WTC11 (cell line): ENCODE data around the gene XAB2.

Experiments
- ATF6 ChIP-seq: sonication (generic); formaldehyde crosslinking; IDR thresholded peaks from 2 replicates; pipeline ENCODE4 v1.8.1; 2023; ENCODE audit warnings: mild to moderate bottlenecking, missing genetic modification reagents
- CTCF ChIP-seq: fragments of 200-600 bp; IDR thresholded peaks from 2 replicates; pipeline ENCODE4 v1.8.0; 2022; ENCODE audit warnings: antibody characterized with exemption
- EMX1 ChIP-seq: fragments of 250-450 bp; sonication (Bioruptor Pico); IDR thresholded peaks from 2 replicates; pipeline ENCODE4 v1.8.0; 2021; ENCODE audit warnings: mild to moderate bottlenecking
- FOXJ3 ChIP-seq: sonication (generic); formaldehyde crosslinking; IDR thresholded peaks from 2 replicates; pipeline ENCODE4 v1.9.0; 2021; ENCODE audit warnings: missing genetic modification reagents, mild to moderate bottlenecking, borderline replicate concordance
- MAX ChIP-seq: sonication (generic); formaldehyde crosslinking; IDR thresholded peaks from 2 replicates; pipeline ENCODE4 v1.8.0; 2022; ENCODE audit warnings: mild to moderate bottlenecking, missing genetic modification reagents
- PRRX2 ChIP-seq: fragments of 250-450 bp; sonication (Bioruptor Pico); IDR thresholded peaks from 2 replicates; pipeline ENCODE4 v1.8.0; 2021; ENCODE audit warnings: mild to moderate bottlenecking
- ZBTB21 ChIP-seq: sonication (generic); formaldehyde crosslinking; IDR thresholded peaks from 2 replicates; pipeline ENCODE4 v1.8.1; 2023; ENCODE audit warnings: mild to moderate bottlenecking, missing genetic modification reagents, borderline replicate concordance
- ZNF396 ChIP-seq: fragments of 250-450 bp; sonication (Bioruptor Pico); IDR thresholded peaks from 2 replicates; pipeline ENCODE4 v1.8.0; 2021; ENCODE audit warnings: mild to moderate bottlenecking, moderate library complexity, borderline replicate concordance
- ZNF416 ChIP-seq: fragments of 250-450 bp; sonication (Bioruptor Pico); IDR thresholded peaks from 2 replicates; pipeline ENCODE4 v1.9.0; 2021; ENCODE audit warnings: mild to moderate bottlenecking, inconsistent platforms
- TF ChIP-seq, protein P1 (sequence below): sonication (generic); formaldehyde crosslinking; IDR thresholded peaks from 2 replicates; pipeline ENCODE4 v1.8.1; 2023; ENCODE audit warnings: mild to moderate bottlenecking, missing genetic modification reagents, moderate library complexity

DNA sequence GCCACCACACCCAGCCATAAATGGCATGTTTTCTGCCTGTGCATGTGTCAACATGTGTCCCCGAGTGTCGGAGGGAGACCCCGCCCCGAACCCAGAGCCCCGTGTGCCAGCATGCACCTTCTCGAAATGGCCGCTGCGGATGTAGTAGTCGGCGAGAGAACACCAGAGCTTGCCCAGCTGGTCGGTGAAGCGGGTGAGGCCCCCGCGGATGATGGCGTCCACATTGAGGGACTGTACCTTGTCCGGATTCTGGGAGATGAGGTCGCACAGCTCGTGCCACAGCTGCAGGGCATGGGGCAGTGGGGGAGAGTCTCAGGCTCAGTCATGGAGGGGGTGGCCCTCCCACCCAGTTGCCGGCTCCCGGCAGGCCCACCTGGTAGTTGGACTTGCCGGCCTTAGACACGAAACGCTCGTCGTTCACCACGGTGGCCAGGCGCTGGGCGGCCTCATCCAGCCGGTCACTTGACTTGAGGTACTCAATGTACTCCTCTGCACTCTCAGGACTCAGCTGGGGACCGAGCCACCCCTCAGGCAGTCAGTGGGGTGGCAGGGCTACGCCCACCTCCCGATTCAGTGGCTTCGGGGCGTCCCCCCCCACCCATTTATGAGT is 3.5 kb downstream of the XAB2 start:
- TF ChIP-seq, protein P1, sequence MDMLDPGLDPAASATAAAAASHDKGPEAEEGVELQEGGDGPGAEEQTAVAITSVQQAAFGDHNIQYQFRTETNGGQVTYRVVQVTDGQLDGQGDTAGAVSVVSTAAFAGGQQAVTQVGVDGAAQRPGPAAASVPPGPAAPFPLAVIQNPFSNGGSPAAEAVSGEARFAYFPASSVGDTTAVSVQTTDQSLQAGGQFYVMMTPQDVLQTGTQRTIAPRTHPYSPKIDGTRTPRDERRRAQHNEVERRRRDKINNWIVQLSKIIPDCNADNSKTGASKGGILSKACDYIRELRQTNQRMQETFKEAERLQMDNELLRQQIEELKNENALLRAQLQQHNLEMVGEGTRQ: no peak
- TF ChIP-seq EMX1 (CRISPR knock-in tag) (no peak), ATF6 (CRISPR knock-in tag) (no peak), PRRX2 (CRISPR knock-in tag) (no peak), ZBTB21 (CRISPR knock-in tag) (no peak), CTCF (no peak), MAX (CRISPR knock-in tag) (no peak), FOXJ3 (CRISPR knock-in tag) (no peak), ZNF396 (CRISPR knock-in tag) (no peak), ZNF416 (CRISPR knock-in tag) (no peak)
